Stomach (tissue), 19 donors: ENCODE measurements around the gene RASL10A. TPM values are rescaled to one million over a fixed set of nuclear protein-coding genes. Genes with fewer than 3 reads are reported as not detected.
A peak's percentile ranks its signal among the peaks of the same experiment; 100 is the strongest.
"Not testable (repeated sequence)": the region's sequence is repeated elsewhere in the genome, so short reads cannot be mapped to it uniquely, and the experiment has no call there.

Experiments
- DNase-seq, 2 donors: peaks; one replicate each; pipeline versions ENCODE4 v3.0.0 to v3.0.0-alpha.2; 2013 to 2019
- H3K27ac ChIP-seq, 5 donors: fragments of 200-600 bp in 4 of 5; sonication (generic) in 4 of 5; one replicate each; pipeline ENCODE4 v1.5.1; 2013 to 2019; ENCODE audit warnings: mild to moderate bottlenecking in 1 of 5, moderate library complexity in 1 of 5
- H3K27me3 ChIP-seq, 3 donors: fragments of 200-600 bp; sonication (generic); one replicate each; pipeline ENCODE4 v1.5.1; 2017 to 2019; ENCODE audit warnings: mixed run types in 1 of 3
- H3K36me3 ChIP-seq, 4 donors: fragments of 200-600 bp; sonication (generic); 1 replicate in 3 of 4; 2 replicates in 1 of 4; pipeline ENCODE4 v1.5.1; 2016 to 2019
- H3K4me1 ChIP-seq, 4 donors: fragments of 200-600 bp; sonication (generic); one replicate each; pipeline ENCODE4 v1.5.1; 2016 to 2019
- H3K4me3 ChIP-seq, 4 donors: fragments of 200-600 bp; sonication (generic) in 3 of 4; one replicate each; pipeline ENCODE4 v1.5.1; 2016 to 2019; ENCODE audit warnings: mild to moderate bottlenecking in 1 of 4
- H3K9me3 ChIP-seq, 4 donors: fragments of 200-600 bp; sonication (generic); one replicate each; pipeline ENCODE4 v1.5.1; 2016 to 2019
- EP300 ChIP-seq: sonication (generic); formaldehyde crosslinking; IDR thresholded peaks from one replicate; pipeline ENCODE4 v1.6.1; 2017; ENCODE audit warnings: antibody characterized with exemption
- POLR2A ChIP-seq, 4 donors: fragments of 450-650 bp; IDR thresholded peaks; one replicate each; pipeline ENCODE4 v1.6.1; 2016; ENCODE audit warnings: antibody characterized with exemption in 4 of 4, control low read depth in 2 of 4, mild to moderate bottlenecking in 1 of 4, moderate library complexity in 1 of 4
- POLR2AphosphoS5 ChIP-seq, 3 donors: sonication (generic); formaldehyde crosslinking; IDR thresholded peaks; one replicate each; pipeline ENCODE4 v1.6.1; 2016; ENCODE audit warnings: antibody characterized with exemption in 3 of 3
- WGBS, 5 donors: extraction: QIAGEN DNeasy Blood & Tissue Kit in 3 of 5; methylation state at CpG; one replicate each; pipeline versions ENCODE4 v1.1.5 to v1.1.7; 2013 to 2018; 5-methylcytosine and 5-hydroxymethylcytosine counted together
- intact Hi-C: fragments of 100-400 bp; cut with DNase I; formaldehyde crosslinking; loops from one replicate; pipeline ENCODE4 v1.15.1; 2023; ENCODE audit warnings: low total_unique reads
- long read RNA-seq, 10 donors: transcript quantifications; one replicate each; lab custom pipeline, GENCODE V29; 2026
- polyA plus RNA-seq, 3 donors: library from polyadenylated mRNA; stranded (reverse); fragments of 200-250 nt; gene quantifications; one replicate each; pipeline ENCODE4 v1.2.3, GENCODE V29; 2013
- total RNA-seq, 5 donors: library from RNA; depleted of rRNA; stranded (reverse); fragments of >200 nt; gene quantifications; one replicate each; pipeline versions ENCODE4 v1.1.0 to v1.2.3, GENCODE V29; 2014 to 2016
- TF ChIP-seq, protein P1 (sequence below), 7 experiments: fragments of 450-650 bp in 4 of 7; fragments of 200-600 bp in 3 of 7; sonication (generic) in 3 of 7; IDR thresholded peaks; one replicate each; pipeline ENCODE4 v1.5.1; 2016 to 2019; ENCODE audit warnings: antibody characterized with exemption in 7 of 7, control low read depth in 2 of 7, mild to moderate bottlenecking in 1 of 7
- donor health status: healthy with polysubstance abuse.
- donor health status: Bipolar disorder and iron deficiency.
- donor health status: healthy.

The RASL10A gene
- total RNA-seq (under 1 TPM in 1 of 5 donors, not detected in 4; 0.37 TPM), polyA plus RNA-seq (1 to 10 TPM in 1 of 3 donors, under 1 TPM in 2; 0.19 to 3.5 (median 0.76) TPM)
- long read RNA-seq, donor 1, result 0 reads
- long read RNA-seq, donor 2, partial matches to known transcripts, result 0 of 1 reads
- long read RNA-seq, donor 2, other reads (novel, unspliced or antisense), result 0 of 1 reads
- long read RNA-seq, donor 3, result 0 reads
- long read RNA-seq, donor 4, result 0 reads
- long read RNA-seq, donor 5, partial matches to known transcripts, result 0 of 1 reads
- long read RNA-seq, donor 5, other reads (novel, unspliced or antisense), result 0 of 1 reads
- long read RNA-seq, donor 6, result 0 reads
- long read RNA-seq, donor 7, result 0 reads
- long read RNA-seq, donor 8, result 0 reads
- long read RNA-seq, donor 9, result 0 reads
- long read RNA-seq, donor 10, result 0 reads

DNA sequence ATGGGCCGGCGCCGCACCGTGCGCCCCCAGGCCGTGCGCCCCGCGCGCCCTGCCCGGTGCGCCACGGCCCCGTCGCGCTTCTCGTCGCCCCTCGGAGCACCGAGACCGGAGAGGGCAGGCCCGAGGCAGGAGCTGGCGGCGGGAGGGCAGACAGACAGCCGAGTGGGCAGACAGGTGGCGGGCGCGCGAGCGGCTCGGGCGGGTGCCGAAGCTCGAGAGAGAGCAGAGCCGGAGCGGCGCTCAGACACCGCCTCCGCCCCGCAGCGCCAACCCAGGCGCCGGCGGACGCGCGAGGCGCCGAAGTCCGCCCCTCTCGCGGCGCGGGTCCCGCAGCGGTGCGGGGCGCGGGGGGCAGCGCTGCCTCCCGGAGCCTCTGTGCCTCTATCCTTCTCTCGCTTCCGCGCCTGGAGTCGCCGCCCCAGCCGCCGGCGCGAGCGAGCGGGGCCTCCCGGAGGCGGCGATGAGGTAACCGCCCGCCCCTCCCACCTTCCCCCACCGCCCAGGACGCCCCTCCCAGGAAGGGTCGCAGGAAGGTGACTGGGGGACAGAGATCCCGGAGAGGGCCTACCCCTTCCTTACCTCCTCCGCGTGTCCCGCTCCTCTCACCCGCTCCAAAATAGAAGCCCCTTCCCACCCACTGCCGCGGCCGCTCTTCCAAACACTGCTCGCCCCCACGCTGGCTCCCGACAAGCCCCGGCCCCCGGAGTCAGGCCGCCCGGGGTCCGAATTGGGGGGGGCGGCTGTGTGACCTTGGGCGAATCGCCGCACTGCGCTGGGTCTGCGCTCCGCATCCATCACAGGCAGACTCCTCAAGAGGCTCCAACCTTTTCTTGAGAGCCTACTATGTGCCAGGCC lies at the start of gene RASL10A:
Gene RASL10A (minus strand): TSS at position 412 of the 855 bp plus-strand sequence. CDS start 451 bp downstream, outside the sequence.
- Histone ChIP-seq H3K36me3 (no peaks in the 10 kb centered on the region), H3K27me3 (peaks cover 15 to 45% (median 40%) of the 10 kb centered on the region in 3 donors), H3K4me3 (peak within 1 kb of the TSS; percentile 29 to 49 (median 42)), H3K4me1 (peaks cover 43 to 52% (median 49%) of the 10 kb centered on the region in 4 donors), H3K27ac (no peak within 1 kb of the TSS), H3K9me3 (no peaks in the 10 kb centered on the region)
- intact Hi-C loops, result no loop called here
- peak in 1 of 2 donors; percentile 70 for DNase-seq
- 4 to 24% (median 5%) methylated on average over 23 to 103 of the region's 103 CpGs for WGBS, 5 donors
- TF ChIP-seq POLR2AphosphoS5 (IDR thresholded peaks at IDR 0.05) (no peak), EP300 (no peak), POLR2A (IDR thresholded peaks at IDR 0.05) (no peak)
- TF ChIP-seq, protein P1, sequence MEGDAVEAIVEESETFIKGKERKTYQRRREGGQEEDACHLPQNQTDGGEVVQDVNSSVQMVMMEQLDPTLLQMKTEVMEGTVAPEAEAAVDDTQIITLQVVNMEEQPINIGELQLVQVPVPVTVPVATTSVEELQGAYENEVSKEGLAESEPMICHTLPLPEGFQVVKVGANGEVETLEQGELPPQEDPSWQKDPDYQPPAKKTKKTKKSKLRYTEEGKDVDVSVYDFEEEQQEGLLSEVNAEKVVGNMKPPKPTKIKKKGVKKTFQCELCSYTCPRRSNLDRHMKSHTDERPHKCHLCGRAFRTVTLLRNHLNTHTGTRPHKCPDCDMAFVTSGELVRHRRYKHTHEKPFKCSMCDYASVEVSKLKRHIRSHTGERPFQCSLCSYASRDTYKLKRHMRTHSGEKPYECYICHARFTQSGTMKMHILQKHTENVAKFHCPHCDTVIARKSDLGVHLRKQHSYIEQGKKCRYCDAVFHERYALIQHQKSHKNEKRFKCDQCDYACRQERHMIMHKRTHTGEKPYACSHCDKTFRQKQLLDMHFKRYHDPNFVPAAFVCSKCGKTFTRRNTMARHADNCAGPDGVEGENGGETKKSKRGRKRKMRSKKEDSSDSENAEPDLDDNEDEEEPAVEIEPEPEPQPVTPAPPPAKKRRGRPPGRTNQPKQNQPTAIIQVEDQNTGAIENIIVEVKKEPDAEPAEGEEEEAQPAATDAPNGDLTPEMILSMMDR (IDR thresholded peaks at IDR 0.05), result no peak

DNA sequence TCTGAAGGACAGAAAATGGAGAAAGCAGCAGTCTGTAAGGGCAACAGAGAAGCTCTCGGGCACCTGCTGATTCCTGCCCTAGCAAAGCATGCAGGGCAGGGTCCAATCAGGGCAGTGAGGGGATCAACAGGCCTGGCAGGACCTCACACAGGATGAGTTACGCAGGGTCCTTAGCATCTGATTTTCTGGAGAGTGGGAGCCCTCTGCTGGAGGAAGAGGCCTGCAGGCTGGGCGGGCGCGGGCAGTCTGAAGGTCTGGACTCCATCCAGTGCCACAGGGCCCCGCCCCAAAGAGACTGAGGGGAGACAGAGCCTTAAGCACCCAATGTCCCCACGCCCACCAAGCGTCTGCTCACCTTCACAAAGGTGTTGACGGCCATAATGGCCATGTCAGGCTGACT lies 44.0 kb upstream of the RASL10A start:
- TF ChIP-seq EP300, result no peak
- TF ChIP-seq, protein P1 (IDR thresholded peaks at IDR 0.05), result peak in 5 of 7 experiments; percentile 51 to 59 (median 51)
- Histone ChIP-seq H3K4me3 (no peak overlapping the region), H3K36me3 (peaks cover 43 to 77% (median 73%) of the 10 kb centered on the region in 4 donors), H3K27ac (no peak overlapping the region), H3K27me3 (no peaks in the 10 kb centered on the region), H3K9me3 (no peaks in the 10 kb centered on the region), H3K4me1 (peaks cover 0 to 14% (median 5%) of the 10 kb centered on the region in 4 donors)
- DNase-seq, result peak; percentile 70 to 81
- intact Hi-C loops, result no loop called here
- 18 to 35% (median 25%) methylated on average over 9 of the region's 9 CpGs for WGBS, 5 donors

- WGBS, 5 donors, result 94 to 99% (median 97%) methylated on average over 9 to 12 of the region's 12 CpGs
- peaks cover 64 to 90% (median 80%) of the 10 kb centered on the region in 4 donors for H3K36me3 ChIP-seq
- intact Hi-C loops, H3K27me3 ChIP-seq, H3K4me3 ChIP-seq, H3K27ac ChIP-seq, DNase-seq, H3K9me3 ChIP-seq: not testable (repeated sequence)
- peaks cover 0 to 14% (median 5%) of the 10 kb centered on the region in 4 donors for H3K4me1 ChIP-seq
Measured at GRCh38 chr22:29357193-29357890, 41.8 kb upstream of the RASL10A start.

DNA sequence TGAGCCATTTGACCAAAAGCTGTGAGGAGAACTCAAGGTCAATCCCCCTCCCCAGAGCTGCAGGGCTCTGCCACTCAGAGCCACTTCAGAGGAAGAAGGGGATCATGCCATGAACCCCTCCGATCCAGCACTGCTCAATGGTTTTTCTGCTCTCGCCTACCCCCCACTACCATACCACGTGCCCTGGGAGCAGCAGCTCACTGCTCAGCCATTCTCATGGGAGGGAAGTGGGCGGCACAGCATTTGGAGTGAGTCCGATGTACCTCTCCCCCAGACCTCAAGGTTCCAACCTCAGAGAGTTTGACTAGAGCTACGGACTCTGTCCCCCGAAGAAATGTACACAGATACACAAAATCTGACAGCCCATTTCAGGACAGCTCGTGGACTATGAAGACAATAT lies 38.4 kb upstream of the RASL10A start:
- 94 to 97% (median 95%) methylated on average over 8 of the region's 8 CpGs for WGBS, 5 donors
- H3K27me3 ChIP-seq, result no peaks in the 10 kb centered on the region
- H3K27ac ChIP-seq, result no peak overlapping the region
- H3K4me3 ChIP-seq, result no peak overlapping the region
- H3K9me3 ChIP-seq, result no peaks in the 10 kb centered on the region
- intact Hi-C loops, result no loop called here
- peaks cover 89 to 100% (median 100%) of the 10 kb centered on the region in 4 donors for H3K36me3 ChIP-seq
- no peak for DNase-seq
- TF ChIP-seq EP300, result no peak
- no peaks in the 10 kb centered on the region for H3K4me1 ChIP-seq

- no peak overlapping the region for H3K27ac ChIP-seq
- 90 to 96% (median 95%) methylated on average over 11 of the region's 11 CpGs for WGBS, 5 donors
Measured at GRCh38 chr22:29353286-29353685, 37.8 kb upstream of the RASL10A start.

More at GRCh38 chr22:29353286-29353685, 37.8 kb upstream of the RASL10A start:
- no peaks in the 10 kb centered on the region for H3K4me1 ChIP-seq
- peaks cover 89 to 100% (median 100%) of the 10 kb centered on the region in 4 donors for H3K36me3 ChIP-seq
- H3K27me3 ChIP-seq, result no peaks in the 10 kb centered on the region
- intact Hi-C loops, result no loop called here
- no peak overlapping the region for H3K4me3 ChIP-seq
- TF ChIP-seq POLR2AphosphoS5 (IDR thresholded peaks at IDR 0.05) (no peak), EP300 (no peak), POLR2A (IDR thresholded peaks at IDR 0.05) (no peak)
- TF ChIP-seq, protein P1 (IDR thresholded peaks at IDR 0.05), result no peak
- H3K9me3 ChIP-seq, result no peaks in the 10 kb centered on the region
- DNase-seq, result no peak
